HG03558 (cell line): ENCODE data around the gene DQX1.
"Not testable (repeated sequence)": the region's sequence is repeated elsewhere in the genome, so short reads cannot be mapped to it uniquely, and the experiment has no call there.

Experiments
- ATAC-seq: cut with Tn5 transposase; IDR thresholded peaks from one replicate; pipeline ENCODE4 v1.9.1; 2021; ENCODE audit warnings: moderate number of reproducible peaks; ENCODE audit not compliant: unreplicated experiment; ENCODE audit errors: extremely low read depth

The DQX1 gene

GRCh38 chr2:74472086-74472944 is 53.7 kb downstream of the DQX1 start, which contains the start of gene MRPL53:
MRPL53 (minus strand) TSS chr2:74472680; CDS start chr2:74472660, 20 bp downstream.
- ATAC-seq, result peak; percentile 57

- no peak for ATAC-seq
Measured at GRCh38 chr2:74471332-74472065, 54.5 kb downstream of the DQX1 start.

DNA sequence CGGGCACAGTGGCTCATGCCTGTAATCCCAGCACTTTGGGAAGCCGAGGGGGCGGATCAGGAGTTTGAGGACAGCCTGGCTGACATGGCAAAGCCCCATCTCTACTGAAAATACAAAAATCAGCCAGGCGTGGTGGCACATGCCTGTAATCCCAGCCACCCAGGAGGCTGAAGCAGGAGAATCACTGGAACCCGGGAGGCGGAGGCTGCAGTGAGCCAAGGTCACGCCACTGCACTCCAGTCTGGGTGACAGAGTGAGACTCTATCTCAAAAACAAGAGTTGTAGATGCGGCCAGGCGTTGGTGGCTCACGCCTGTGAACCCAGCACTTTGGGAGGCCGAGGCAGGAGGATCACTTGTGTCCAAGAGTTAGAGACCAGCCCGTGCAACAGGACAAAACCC is 55.3 kb downstream of the DQX1 start:
- not testable (repeated sequence) for ATAC-seq
